Naive thymus-derived CD8-positive, alpha-beta T cell (primary cell): ENCODE measurements around the gene ARHGAP25. TPM values are rescaled to one million over a fixed set of nuclear protein-coding genes. Genes with fewer than 3 reads are reported as not detected.

Source experiments
- ATAC-seq, 2 donors: fragments of 150-1000 bp; cut with Tn5 transposase in 1 of 2; sonication (Bioruptor Pico), chemical (Tn5 transposase) in 1 of 2; 1 replicate in 1 of 2; 2 replicates in 1 of 2; pipeline ENCODE4 v1.10.0; 2021; ENCODE audit warnings: mild to moderate bottlenecking in 2 of 2, moderate library complexity in 2 of 2
- POLR2A ChIA-PET: fragments of 350-600 bp; sonication (Branson Sonifier 250); formaldehyde crosslinking; loops from one replicate; lab custom pipeline; 2021; ENCODE audit warnings: antibody characterized with exemption; lab: Charles Lee
- DNase-seq, 10 donors: peaks; one replicate each; pipeline versions ENCODE4 v3.0.0 to v3.0.0-alpha.2; 2020 to 2022
- H3K27ac Mint-ChIP-seq, 10 donors: one replicate each; pipeline ENCODE4 v1.8.0; 2020 to 2022; ENCODE audit warnings: mild to moderate bottlenecking in 10 of 10, mixed read lengths in 10 of 10, moderate library complexity in 4 of 10, inconsistent platforms in 1 of 10
- H3K27me3 Mint-ChIP-seq, 5 donors: one replicate each; pipeline ENCODE4 v1.8.0; 2021 to 2022; ENCODE audit warnings: mixed read lengths in 5 of 5
- H3K36me3 Mint-ChIP-seq, 3 donors: one replicate each; pipeline ENCODE4 v1.8.0; 2020 to 2022; ENCODE audit warnings: mixed read lengths in 3 of 3, mild to moderate bottlenecking in 2 of 3, inconsistent platforms in 1 of 3
- H3K4me1 Mint-ChIP-seq, 4 donors: one replicate each; pipeline ENCODE4 v1.8.0; 2021 to 2022; ENCODE audit warnings: mixed read lengths in 4 of 4
- H3K4me3 Mint-ChIP-seq, 10 donors: one replicate each; pipeline ENCODE4 v1.8.0; 2020 to 2022; ENCODE audit warnings: mild to moderate bottlenecking in 10 of 10, mixed read lengths in 10 of 10, moderate library complexity in 6 of 10, inconsistent platforms in 1 of 10
- H3K9me3 Mint-ChIP-seq, 9 donors: one replicate each; pipeline ENCODE4 v1.8.0; 2020 to 2022; ENCODE audit warnings: mixed read lengths in 9 of 9, mild to moderate bottlenecking in 3 of 9, inconsistent platforms in 1 of 9, moderate library complexity in 1 of 9
- polyA plus RNA-seq, 3 donors: library from polyadenylated mRNA; unstranded; fragments of 300-500 nt; fragmentation: Illumina TruSeq; gene quantifications; one replicate each; pipeline ENCODE4 v1.2.3, GENCODE V29; 2021
- total RNA-seq, 8 experiments: library from RNA in 2 of 8; stranded (reverse) in 2 of 8; gene quantifications; one replicate each; pipeline ENCODE4 v1.2.3 and lab custom pipeline; 2021 to 2026

The ARHGAP25 gene
- total and polyA plus RNA-seq, 5 experiments from 2014 or later: 76.5 to 124 (median 104) TPM

DNA sequence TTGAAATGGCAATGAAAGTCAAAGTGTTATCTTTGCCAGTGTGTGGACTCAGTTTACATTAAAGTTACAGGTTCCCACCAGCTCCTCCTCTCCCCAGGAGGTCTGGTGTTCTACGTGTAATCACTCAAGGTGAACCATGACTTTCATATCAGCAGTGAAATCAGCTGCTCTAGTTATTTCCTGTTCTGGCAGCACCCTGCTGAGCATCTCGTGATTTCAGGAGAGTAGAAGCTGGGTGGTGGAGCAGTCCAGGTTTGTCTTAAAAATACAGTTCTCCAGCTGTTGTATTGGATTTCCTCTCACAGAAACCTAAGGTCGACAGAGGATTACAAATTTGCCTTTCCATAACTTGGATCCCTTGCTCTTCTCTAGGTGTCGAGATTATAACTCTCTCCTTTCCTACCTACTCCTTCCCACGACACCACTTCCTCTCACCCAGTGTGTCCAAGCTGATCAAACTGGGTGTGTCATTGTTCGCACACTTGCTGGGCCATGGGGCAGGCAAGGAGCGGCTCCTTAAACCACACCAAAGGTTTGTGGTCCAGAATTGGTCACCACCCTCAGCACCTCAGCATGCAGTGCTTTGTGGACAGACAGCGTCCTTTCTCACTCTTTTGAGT, 13.0 kb upstream of the ARHGAP25 start:
- Mint-ChIP-seq H3K36me3 (no peaks in the 10 kb centered on the region), H3K4me3 (peak overlapping the region; percentile 49 to 87 (median 81)), H3K4me1 (peaks cover 33 to 88% (median 80%) of the 10 kb centered on the region in 4 donors), H3K27me3 (no peaks in the 10 kb centered on the region), H3K9me3 (no peaks in the 10 kb centered on the region), H3K27ac (peak overlapping the region; percentile 83 to 93 (median 90))
- ATAC-seq (peak; percentile 85), DNase-seq (peak in 6 of 10 donors; percentile 22 to 59 (median 37))
- POLR2A ChIA-PET: interaction anchor here (0.8 to 3.7 kb wide), 11 partner anchors 11 to 469 kb away, joined by 3 to 22 read pairs (median 5); partner anchors contain the start of genes APLF, ARHGAP25, FBXO48 and PPP3R1

- Mint-ChIP-seq H3K4me1 (peaks cover 30 to 88% (median 81%) of the 10 kb centered on the region in 4 donors), H3K36me3 (no peaks in the 10 kb centered on the region), H3K27ac (peak overlapping the region in 3 of 10 donors; percentile 31 to 92 (median 32)), H3K27me3 (no peaks in the 10 kb centered on the region), H3K9me3 (no peaks in the 10 kb centered on the region), H3K4me3 (no peak overlapping the region)
- ATAC-seq (no peak), DNase-seq (no peak)
- POLR2A ChIA-PET: interaction anchor here (0.6 to 3.7 kb wide), 8 partner anchors 10 to 256 kb away, joined by 3 to 22 read pairs (median 4); partner anchors contain the start of genes APLF, ARHGAP25 and FBXO48
These were observed 11.9 kb upstream of the ARHGAP25 start for GRCh38 chr2:68722712-68723111.

DNA sequence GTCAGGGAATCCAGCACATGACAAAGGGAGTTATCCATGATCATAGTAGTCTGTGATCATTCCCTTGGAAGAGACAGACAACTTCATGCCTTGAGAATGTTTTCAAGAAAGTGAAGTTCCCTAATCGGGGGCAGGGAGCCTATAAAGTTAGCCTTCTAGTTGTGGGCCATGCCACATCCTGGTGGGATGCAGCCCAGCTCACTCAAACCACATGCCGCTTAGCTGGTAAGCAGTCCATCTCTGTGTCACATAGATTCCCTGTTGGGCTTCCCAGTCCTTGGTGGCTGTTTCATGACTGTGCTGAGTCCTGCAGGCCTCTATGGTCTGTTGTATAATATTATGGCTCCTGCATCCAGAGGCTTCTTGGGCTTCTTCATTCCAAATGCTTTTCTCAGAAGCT, 11.4 kb upstream of the ARHGAP25 start:
- ATAC-seq (no peak), DNase-seq (no peak)
- H3K27me3 Mint-ChIP-seq: no peaks in the 10 kb centered on the region
- peaks cover 30 to 88% (median 80%) of the 10 kb centered on the region in 4 donors for H3K4me1 Mint-ChIP-seq
- no peaks in the 10 kb centered on the region for H3K36me3 Mint-ChIP-seq
- H3K4me3 Mint-ChIP-seq: no peak overlapping the region
- peak overlapping the region in 2 of 10 donors; percentile 31 to 92 for H3K27ac Mint-ChIP-seq
- POLR2A ChIA-PET: interaction anchor here (0.8 to 3.7 kb wide), 7 partner anchors 8 to 51 kb away, joined by 3 to 22 read pairs (median 4); partner anchors contain the start of gene ARHGAP25
- H3K9me3 Mint-ChIP-seq: no peaks in the 10 kb centered on the region

GRCh38 chr2:68726100-68726499, 8.5 kb upstream of the ARHGAP25 start:
- Mint-ChIP-seq H3K4me3 (peak overlapping the region in 1 of 10 donors; percentile 39), H3K9me3 (no peaks in the 10 kb centered on the region), H3K36me3 (no peaks in the 10 kb centered on the region), H3K4me1 (peaks cover 22 to 68% (median 56%) of the 10 kb centered on the region in 4 donors), H3K27me3 (no peaks in the 10 kb centered on the region), H3K27ac (peak overlapping the region in 4 of 10 donors; percentile 25 to 84 (median 69))
- no peak for ATAC-seq
- no peak for DNase-seq
- POLR2A ChIA-PET: interaction anchor here (0.5 to 1.8 kb wide), 5 partner anchors 36 to 260 kb away, joined by 3 to 6 read pairs (median 3); no protein-coding TSS in a partner anchor

GRCh38 chr2:68726608-68727367, 7.8 kb upstream of the ARHGAP25 start:
- POLR2A ChIA-PET: interaction anchor here (0.5 to 1.8 kb wide), 11 partner anchors 9 to 992 kb away, joined by 3 to 6 read pairs (median 3); no protein-coding TSS in a partner anchor
- DNase-seq: peak; percentile 24 to 89 (median 74)
- Mint-ChIP-seq H3K27me3 (no peaks in the 10 kb centered on the region), H3K36me3 (no peaks in the 10 kb centered on the region), H3K9me3 (no peaks in the 10 kb centered on the region), H3K4me3 (peak overlapping the region; percentile 6 to 78 (median 42)), H3K27ac (peak overlapping the region in 9 of 10 donors; percentile 67 to 84 (median 83)), H3K4me1 (peaks cover 20 to 67% (median 52%) of the 10 kb centered on the region in 4 donors)
- peak; percentile 99 to 100 for ATAC-seq

- H3K9me3 Mint-ChIP-seq: no peaks in the 10 kb centered on the region
- ATAC-seq (no peak), DNase-seq (no peak)
- H3K27ac Mint-ChIP-seq: peak overlapping the region; percentile 28 to 84 (median 82)
- POLR2A ChIA-PET: interaction anchor here (0.5 to 1.3 kb wide), 7 partner anchors 8 to 991 kb away, joined by 3 read pairs; no protein-coding TSS in a partner anchor
- no peaks in the 10 kb centered on the region for H3K27me3 Mint-ChIP-seq
- peaks cover 16 to 62% (median 46%) of the 10 kb centered on the region in 4 donors for H3K4me1 Mint-ChIP-seq
- peak overlapping the region in 6 of 10 donors; percentile 6 to 60 (median 50) for H3K4me3 Mint-ChIP-seq
- no peaks in the 10 kb centered on the region for H3K36me3 Mint-ChIP-seq
These were observed 6.8 kb upstream of the ARHGAP25 start for GRCh38 chr2:68727683-68728375.

GRCh38 chr2:68730828-68731227, 3.8 kb upstream of the ARHGAP25 start:
- no peak overlapping the region for H3K4me3 Mint-ChIP-seq
- no peaks in the 10 kb centered on the region for H3K9me3 Mint-ChIP-seq
- peaks cover 11 to 45% (median 32%) of the 10 kb centered on the region in 4 donors for H3K4me1 Mint-ChIP-seq
- DNase-seq (no peak), ATAC-seq (no peak)
- H3K27me3 Mint-ChIP-seq: no peaks in the 10 kb centered on the region
- POLR2A ChIA-PET: interaction anchor here (0.6 to 1.4 kb wide), 3 partner anchors 10 to 46 kb away, joined by 3 to 5 read pairs (median 3); no protein-coding TSS in a partner anchor
- H3K27ac Mint-ChIP-seq: peak overlapping the region in 2 of 10 donors; percentile 44 to 67
- H3K36me3 Mint-ChIP-seq: no peaks in the 10 kb centered on the region

- no peak for ATAC-seq
- Mint-ChIP-seq H3K4me3 (no peak overlapping the region), H3K27ac (peak overlapping the region in 2 of 10 donors; percentile 9 to 47), H3K4me1 (peaks cover 11 to 44% (median 23%) of the 10 kb centered on the region in 4 donors), H3K9me3 (no peaks in the 10 kb centered on the region), H3K36me3 (no peaks in the 10 kb centered on the region), H3K27me3 (no peaks in the 10 kb centered on the region)
- no peak for DNase-seq
- POLR2A ChIA-PET: interaction anchor here (1.0 to 3.7 kb wide), 2 partner anchors 10 to 35 kb away, joined by 5 to 14 read pairs; no protein-coding TSS in a partner anchor
These were observed 2.3 kb upstream of the ARHGAP25 start for GRCh38 chr2:68732036-68732932.

DNA sequence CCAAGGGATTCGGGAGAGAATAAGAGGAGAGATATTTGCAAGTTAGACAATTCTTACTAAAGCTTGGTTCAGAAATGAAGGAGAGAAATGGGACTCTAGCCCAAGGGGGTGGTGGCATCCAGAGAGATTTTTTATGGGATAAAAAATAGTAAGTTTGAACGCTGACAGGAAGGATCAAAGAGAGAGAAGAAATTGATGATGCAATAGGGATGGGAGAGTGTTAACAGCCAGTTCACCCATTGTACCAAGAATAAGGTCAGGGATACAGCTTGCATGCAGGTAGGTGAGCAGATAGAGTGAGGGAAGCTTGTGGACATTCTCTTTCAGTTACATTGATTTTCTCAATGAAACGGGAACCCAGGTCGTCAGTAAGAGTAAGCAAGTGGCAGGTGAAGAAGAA, 1.2 kb upstream of the ARHGAP25 start:
- H3K4me1 Mint-ChIP-seq: peaks cover 7 to 45% (median 25%) of the 10 kb centered on the region in 4 donors
- no peak overlapping the region for H3K4me3 Mint-ChIP-seq
- H3K9me3 Mint-ChIP-seq: no peaks in the 10 kb centered on the region
- POLR2A ChIA-PET: interaction anchor here (1.0 to 3.7 kb wide), 9 partner anchors 11 to 266 kb away, joined by 3 to 22 read pairs (median 6); partner anchors contain the start of genes APLF and FBXO48
- H3K27me3 Mint-ChIP-seq: no peaks in the 10 kb centered on the region
- no peak for ATAC-seq
- H3K27ac Mint-ChIP-seq: no peak overlapping the region
- no peaks in the 10 kb centered on the region for H3K36me3 Mint-ChIP-seq
- DNase-seq: no peak

DNA sequence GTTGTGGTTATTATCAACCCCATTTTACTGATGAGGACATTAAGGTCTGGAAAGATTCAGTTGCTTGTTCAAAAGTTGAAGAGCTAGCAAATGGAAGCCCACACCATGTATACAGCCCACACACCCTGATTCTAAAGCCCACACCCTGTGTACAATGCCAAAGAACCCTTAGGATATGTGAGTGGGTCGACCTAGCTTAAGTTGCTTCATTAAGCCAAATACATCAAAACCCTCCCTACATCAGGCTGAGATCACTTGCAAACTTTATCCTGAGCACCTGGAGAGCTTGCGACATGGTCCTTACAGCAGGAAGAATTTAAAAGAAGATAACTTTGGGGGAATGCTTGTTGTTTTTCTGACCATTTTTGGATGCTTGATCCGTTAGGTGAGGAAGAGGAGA, 435 bp upstream of the ARHGAP25 start:
- Mint-ChIP-seq H3K27me3 (no peaks in the 10 kb centered on the region), H3K27ac (no peak overlapping the region), H3K36me3 (no peaks in the 10 kb centered on the region), H3K4me1 (peaks cover 6 to 49% (median 31%) of the 10 kb centered on the region in 4 donors), H3K4me3 (no peak overlapping the region), H3K9me3 (no peaks in the 10 kb centered on the region)
- POLR2A ChIA-PET: interaction anchor here (0.5 to 3.7 kb wide), 14 partner anchors 13 to 267 kb away, joined by 3 to 22 read pairs (median 5); partner anchors contain the start of genes APLF and FBXO48
- no peak for DNase-seq
- ATAC-seq: no peak

GRCh38 chr2:68736086-68736485, 1.5 kb downstream of the ARHGAP25 start:
- Mint-ChIP-seq H3K9me3 (no peaks in the 10 kb centered on the region), H3K4me3 (no peak overlapping the region), H3K27ac (peak overlapping the region in 1 of 10 donors; percentile 78), H3K27me3 (no peaks in the 10 kb centered on the region), H3K4me1 (peaks cover 21 to 63% (median 47%) of the 10 kb centered on the region in 4 donors), H3K36me3 (peaks cover 0 to 7% (median 0%) of the 10 kb centered on the region in 3 donors)
- no peak for DNase-seq
- ATAC-seq: no peak
- POLR2A ChIA-PET: interaction anchor here (0.8 to 0.9 kb wide), 3 partner anchors 8 to 87 kb away, joined by 3 to 4 read pairs (median 3); no protein-coding TSS in a partner anchor
